Measurements from ENCODE around the gene MTUS2.
A peak's percentile ranks its signal among the peaks of the same experiment; 100 is the strongest.

Gene MTUS2

GRCh38 chr13:29493796-29494195 lies 673.7 kb downstream of the MTUS2 start:
- DNase-seq = no peak

GRCh38 chr13:29494520-29494919 lies 674.4 kb downstream of the MTUS2 start:
- no peak for DNase-seq

GRCh38 chr13:29496241-29496712 lies 676.1 kb downstream of the MTUS2 start:
- no peak for DNase-seq

- peak; percentile 28 for DNase-seq
Observed at GRCh38 chr13:29497137-29497654, 677.1 kb downstream of the MTUS2 start.

- no peak for DNase-seq
Observed at GRCh38 chr13:29498426-29499040, 678.4 kb downstream of the MTUS2 start.

GRCh38 chr13:29499506-29500165 lies 679.5 kb downstream of the MTUS2 start:
- DNase-seq = no peak

GRCh38 chr13:29500386-29500785 lies 680.2 kb downstream of the MTUS2 start:
- DNase-seq = no peak

GRCh38 chr13:29501674-29502073 lies 681.5 kb downstream of the MTUS2 start:
- DNase-seq = no peak

- no peak for DNase-seq
Observed at GRCh38 chr13:29502391-29503008, 682.4 kb downstream of the MTUS2 start.

- DNase-seq = no peak
Observed at GRCh38 chr13:29503041-29503837, 683.1 kb downstream of the MTUS2 start.

GRCh38 chr13:29504691-29505090 lies 684.6 kb downstream of the MTUS2 start:
- no peak for DNase-seq

- DNase-seq = no peak
Observed at GRCh38 chr13:29505511-29505910, 685.4 kb downstream of the MTUS2 start.

- DNase-seq = no peak
Observed at GRCh38 chr13:29505950-29506349, 685.8 kb downstream of the MTUS2 start.

GRCh38 chr13:29507356-29507755 lies 687.2 kb downstream of the MTUS2 start:
- DNase-seq = no peak

GRCh38 chr13:29508130-29508875 lies 688.2 kb downstream of the MTUS2 start:
- DNase-seq = peak; percentile 3

- no peak for DNase-seq
Observed at GRCh38 chr13:29508876-29509252, 688.7 kb downstream of the MTUS2 start.

- no peak for DNase-seq
Observed at GRCh38 chr13:29509999-29510589, 690.0 kb downstream of the MTUS2 start.

GRCh38 chr13:29510651-29511084 lies 690.5 kb downstream of the MTUS2 start:
- no peak for DNase-seq

- no peak for DNase-seq
Observed at GRCh38 chr13:29511106-29511796, 691.1 kb downstream of the MTUS2 start.

GRCh38 chr13:29511980-29512379 lies 691.8 kb downstream of the MTUS2 start:
- DNase-seq = no peak

Measured in DMS 273 treated with DMSO at 0.1 percent for 48 hours (cell line).